OCI-LY7 (cell line): ENCODE results near the gene FKBP15. TPM values are rescaled to one million over a fixed set of nuclear protein-coding genes. Genes with fewer than 3 reads are reported as not detected.
"Not testable (repeated sequence)": the region's sequence is repeated elsewhere in the genome, so short reads cannot be mapped to it uniquely, and the experiment has no call there.

Experiments used
- BruUV-seq: library from RNA; stranded (reverse); fragments of 400-500 nt; replicated peaks from 2 replicates; lab custom pipeline; 2021; lab: Mats Ljungman, UMichigan
- CTCF ChIA-PET: fragments of 300-600 bp; sonication (Branson Sonifier 250); formaldehyde crosslinking; loops from one replicate; lab custom pipeline; 2022; ENCODE audit warnings: antibody characterized with exemption; ENCODE audit not compliant: unreplicated experiment; lab: Charles Lee
- POLR2A ChIA-PET: fragments of 300-600 bp; sonication (Branson Sonifier 250); formaldehyde crosslinking; loops from one replicate; lab custom pipeline; 2022; ENCODE audit warnings: antibody characterized with exemption; lab: Charles Lee
- DNase-seq: peaks from one replicate; pipeline ENCODE4 v3.0.0-alpha.2; 2015; ENCODE audit warnings: low spot score
- H2AFZ ChIP-seq: fragments of 200-600 bp; sonication (generic), shearing (Covaris generic); 2 replicates; pipeline ENCODE4 v1.6.1; 2014; ENCODE audit warnings: mild to moderate bottlenecking, antibody characterized with exemption, low read length, moderate library complexity
- H3K27ac ChIP-seq: fragments of 200-600 bp; sonication (generic); 2 replicates; pipeline ENCODE4 v1.5.1; 2014; ENCODE audit warnings: mixed run types, low read depth, mild to moderate bottlenecking, moderate library complexity, low read length, inconsistent platforms; ENCODE audit not compliant: poor library complexity, severe bottlenecking
- H3K36me3 ChIP-seq: fragments of 200-600 bp; sonication (generic); 2 replicates; pipeline ENCODE4 v1.6.1; 2014; ENCODE audit warnings: mild to moderate bottlenecking, antibody characterized with exemption, low read length, moderate library complexity, mixed read lengths; ENCODE audit not compliant: insufficient read depth
- H3K4me1 ChIP-seq: fragments of 200-600 bp; sonication (generic); 2 replicates; pipeline ENCODE4 v1.5.1; 2014; ENCODE audit warnings: mild to moderate bottlenecking, low read length; ENCODE audit not compliant: insufficient read depth, poor library complexity, severe bottlenecking
- H3K4me2 ChIP-seq: fragments of 200-600 bp; sonication (generic); 2 replicates; pipeline ENCODE4 v1.6.1; 2014; ENCODE audit warnings: mild to moderate bottlenecking, low read length
- H3K4me3 ChIP-seq: fragments of 200-600 bp; sonication (generic); 2 replicates; pipeline ENCODE4 v1.5.1; 2014; ENCODE audit warnings: mild to moderate bottlenecking, low read depth, low read length; ENCODE audit not compliant: poor library complexity, severe bottlenecking
- H3K79me2 ChIP-seq: fragments of 200-600 bp; sonication (generic); 2 replicates; pipeline ENCODE4 v1.6.1; 2016; ENCODE audit warnings: low read depth, mild to moderate bottlenecking, low read length, moderate library complexity, mixed read lengths; ENCODE audit not compliant: insufficient read depth
- H3K9me2 ChIP-seq: fragments of 200-600 bp; sonication (generic); 2 replicates; pipeline ENCODE4 v1.6.1; 2016; ENCODE audit warnings: mild to moderate bottlenecking, low read length, mixed read lengths; ENCODE audit not compliant: insufficient read depth
- H3K9me3 ChIP-seq: fragments of 200-600 bp; sonication (generic); 2 replicates; pipeline ENCODE4 v1.6.1; 2014; ENCODE audit warnings: mild to moderate bottlenecking, mixed run types, low read length, mixed read lengths
- H4K20me1 ChIP-seq: fragments of 200-600 bp; sonication (generic); 2 replicates; pipeline ENCODE4 v1.6.1; 2014; ENCODE audit warnings: mild to moderate bottlenecking, antibody characterized with exemption, low read length, moderate library complexity, mixed read lengths; ENCODE audit not compliant: insufficient read depth
- EZH2phosphoT487 ChIP-seq: fragments of 200-600 bp; sonication (generic); IDR thresholded peaks from 2 replicates; pipeline ENCODE4 v1.6.1; 2018; ENCODE audit warnings: low read depth, borderline replicate concordance, mild to moderate bottlenecking, mixed run types, antibody characterized with exemption, low read length, moderate library complexity, mixed read lengths
- intact Hi-C: fragments of 100-400 bp; cut with micrococcal nuclease; formaldehyde crosslinking; loops from one replicate; pipeline ENCODE4 v1.10.0; 2022; ENCODE audit not compliant: unreplicated experiment
- total RNA-seq, 2 experiments: library from RNA; depleted of rRNA in 1 of 2; stranded (reverse); fragments of >200 nt in 1 of 2; shearing (Covaris generic) in 1 of 2; gene quantifications; 2 replicates each; pipeline ENCODE4 v1.2.3, GENCODE V29; 2014 to 2022
- TF ChIP-seq, protein P1 (sequence below): fragments of 200-600 bp; sonication (generic); conservative IDR thresholded peaks from 2 replicates; pipeline ENCODE4 v1.5.1; 2014; ENCODE audit warnings: mild to moderate bottlenecking, antibody characterized with exemption, low read length, moderate library complexity, mixed read lengths

The FKBP15 gene
- total RNA-seq, 2 experiments from 2014 or later, result 39.9 to 58.0 TPM

DNA sequence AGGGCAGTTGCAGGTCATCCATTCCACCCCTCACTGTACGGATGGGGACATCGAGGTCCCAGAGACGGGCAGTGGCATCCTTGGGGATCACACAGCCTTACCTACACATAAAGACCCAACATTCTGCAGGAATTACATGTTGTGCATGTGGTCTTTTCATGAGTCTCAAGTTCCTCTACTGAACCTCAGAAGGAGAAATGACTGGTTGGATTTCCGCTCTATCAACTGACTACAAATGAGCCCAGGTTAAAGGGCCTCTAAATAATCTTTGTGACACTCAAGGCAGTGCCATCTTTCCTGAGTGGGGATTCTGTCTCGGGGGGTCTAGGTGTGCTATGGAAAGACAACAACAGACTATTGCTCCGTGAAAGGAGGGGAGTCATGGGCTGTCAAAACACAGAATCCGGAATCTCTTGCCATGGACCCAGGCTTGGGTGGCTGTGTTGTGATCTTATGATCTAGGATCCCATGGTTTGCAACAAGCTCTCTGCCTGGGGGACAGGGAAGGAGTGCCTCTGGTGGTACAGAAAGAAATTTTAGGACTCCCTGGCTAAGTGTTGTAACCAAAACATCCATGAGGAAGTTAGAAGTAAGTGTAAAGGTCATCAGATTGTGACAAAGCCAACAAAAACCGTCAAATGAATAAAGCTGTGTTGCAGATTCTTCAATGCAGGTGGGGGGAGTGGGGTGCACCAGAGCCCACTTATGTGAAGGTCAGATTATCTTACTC is 72.1 kb downstream of the FKBP15 start:
- no peak overlapping the region for H3K4me2 ChIP-seq
- CTCF ChIA-PET, result no interaction called here
- no peak overlapping the region for H3K4me3 ChIP-seq

DNA sequence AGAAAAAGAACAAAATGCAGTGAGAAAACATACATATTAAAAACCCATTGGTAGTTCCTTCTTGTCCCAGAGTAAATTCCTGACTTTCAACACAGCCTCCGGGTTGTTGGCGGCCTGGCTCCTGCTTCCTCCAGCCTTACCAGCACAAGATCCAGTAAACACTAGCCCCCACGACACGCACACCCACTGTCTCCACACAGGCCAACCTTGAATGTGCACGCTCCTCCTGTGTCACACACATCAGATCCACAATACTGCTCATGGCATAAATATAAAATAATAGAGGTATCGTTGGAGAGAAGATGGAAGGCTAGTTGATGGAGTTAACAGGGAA is 72.7 kb downstream of the FKBP15 start:
- no peak overlapping the region for H3K27ac ChIP-seq
- H3K36me3 ChIP-seq, result no peaks in the 10 kb centered on the region
- CTCF ChIA-PET, result no interaction called here
- H3K79me2 ChIP-seq, result no peaks in the 10 kb centered on the region
- H3K4me3 ChIP-seq, result no peak overlapping the region
- TF ChIP-seq EZH2phosphoT487, result no peak
- TF ChIP-seq, protein P1, sequence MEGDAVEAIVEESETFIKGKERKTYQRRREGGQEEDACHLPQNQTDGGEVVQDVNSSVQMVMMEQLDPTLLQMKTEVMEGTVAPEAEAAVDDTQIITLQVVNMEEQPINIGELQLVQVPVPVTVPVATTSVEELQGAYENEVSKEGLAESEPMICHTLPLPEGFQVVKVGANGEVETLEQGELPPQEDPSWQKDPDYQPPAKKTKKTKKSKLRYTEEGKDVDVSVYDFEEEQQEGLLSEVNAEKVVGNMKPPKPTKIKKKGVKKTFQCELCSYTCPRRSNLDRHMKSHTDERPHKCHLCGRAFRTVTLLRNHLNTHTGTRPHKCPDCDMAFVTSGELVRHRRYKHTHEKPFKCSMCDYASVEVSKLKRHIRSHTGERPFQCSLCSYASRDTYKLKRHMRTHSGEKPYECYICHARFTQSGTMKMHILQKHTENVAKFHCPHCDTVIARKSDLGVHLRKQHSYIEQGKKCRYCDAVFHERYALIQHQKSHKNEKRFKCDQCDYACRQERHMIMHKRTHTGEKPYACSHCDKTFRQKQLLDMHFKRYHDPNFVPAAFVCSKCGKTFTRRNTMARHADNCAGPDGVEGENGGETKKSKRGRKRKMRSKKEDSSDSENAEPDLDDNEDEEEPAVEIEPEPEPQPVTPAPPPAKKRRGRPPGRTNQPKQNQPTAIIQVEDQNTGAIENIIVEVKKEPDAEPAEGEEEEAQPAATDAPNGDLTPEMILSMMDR, result no peak
- intact Hi-C loops, result no loop called here
- no peaks in the 10 kb centered on the region for H4K20me1 ChIP-seq
- no peak overlapping the region for H3K4me2 ChIP-seq
- no TSS peak for BruUV-seq
- H3K4me1 ChIP-seq, result peaks cover 6% of the 10 kb centered on the region
- no peaks in the 10 kb centered on the region for H3K9me3 ChIP-seq
- no peak for DNase-seq
- H3K9me2 ChIP-seq, result no peaks in the 10 kb centered on the region
- POLR2A ChIA-PET, result no interaction called here
- no peak overlapping the region for H2AFZ ChIP-seq

More for the DNA sequence above, 72.1 kb downstream of the FKBP15 start:
- H2AFZ ChIP-seq, result no peak overlapping the region
- no peaks in the 10 kb centered on the region for H4K20me1 ChIP-seq
- H3K4me1 ChIP-seq, result peaks cover 6% of the 10 kb centered on the region
- no TSS peak for BruUV-seq
- H3K36me3 ChIP-seq, result no peaks in the 10 kb centered on the region
- H3K9me2 ChIP-seq, result no peaks in the 10 kb centered on the region
- no peaks in the 10 kb centered on the region for H3K9me3 ChIP-seq
- intact Hi-C loops, result no loop called here
- TF ChIP-seq, protein P1, result no peak
- TF ChIP-seq EZH2phosphoT487, result no peak
- POLR2A ChIA-PET, result no interaction called here
- H3K27ac ChIP-seq, result no peak overlapping the region
- H3K79me2 ChIP-seq, result no peaks in the 10 kb centered on the region
- DNase-seq, result no peak

DNA sequence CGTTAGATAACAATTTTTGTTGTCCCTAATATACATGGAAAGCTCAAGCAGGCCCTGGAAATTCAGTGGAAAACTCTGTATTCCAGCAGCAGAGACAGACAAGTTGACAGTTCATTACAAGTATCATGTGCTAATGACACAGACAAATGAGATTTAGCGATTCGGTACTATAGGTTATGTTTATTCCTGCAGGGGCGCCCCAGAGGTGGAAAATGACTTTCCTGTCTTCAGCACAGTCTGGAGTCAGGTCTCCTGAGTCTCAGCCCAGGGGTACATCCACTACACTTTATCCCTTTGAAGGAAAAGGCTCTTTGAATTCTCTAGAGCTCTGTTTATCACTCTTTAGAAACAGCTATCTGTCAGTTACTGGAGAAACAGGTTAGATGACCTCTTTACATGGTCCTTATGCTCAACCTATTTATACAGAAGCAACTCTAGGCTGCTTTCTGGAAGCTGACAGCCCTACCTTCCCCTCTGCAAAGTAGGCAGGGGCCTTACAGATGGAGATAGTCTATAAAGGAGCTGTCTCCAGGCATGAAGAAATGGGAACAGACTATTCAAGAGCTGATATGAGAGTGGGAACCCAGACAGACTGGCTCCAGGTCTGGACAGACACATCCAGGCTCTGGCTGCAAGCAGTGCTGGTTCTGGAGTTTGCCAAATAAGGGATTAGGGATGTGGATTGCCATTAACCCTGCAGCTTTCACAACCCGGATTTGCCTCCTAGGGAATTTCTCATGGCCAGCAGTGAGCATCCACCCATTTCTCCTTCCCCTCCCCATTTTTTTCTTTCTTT is 77.4 kb downstream of the FKBP15 start:
- Histone ChIP-seq H4K20me1 (no peaks in the 10 kb centered on the region), H3K9me3 (no peaks in the 10 kb centered on the region), H3K4me3 (no peak overlapping the region), H3K4me2 (no peak overlapping the region), H2AFZ (no peak overlapping the region), H3K27ac (no peak overlapping the region), H3K36me3 (no peaks in the 10 kb centered on the region), H3K9me2 (no peaks in the 10 kb centered on the region), H3K79me2 (no peaks in the 10 kb centered on the region), H3K4me1 (no peaks in the 10 kb centered on the region)
- ChIA-PET CTCF (no interaction called here), POLR2A (no interaction called here)
- no peak for DNase-seq
- TF ChIP-seq EZH2phosphoT487, result no peak
- TF ChIP-seq, protein P1, result no peak
- intact Hi-C loops, result no loop called here
- no TSS peak for BruUV-seq

DNA sequence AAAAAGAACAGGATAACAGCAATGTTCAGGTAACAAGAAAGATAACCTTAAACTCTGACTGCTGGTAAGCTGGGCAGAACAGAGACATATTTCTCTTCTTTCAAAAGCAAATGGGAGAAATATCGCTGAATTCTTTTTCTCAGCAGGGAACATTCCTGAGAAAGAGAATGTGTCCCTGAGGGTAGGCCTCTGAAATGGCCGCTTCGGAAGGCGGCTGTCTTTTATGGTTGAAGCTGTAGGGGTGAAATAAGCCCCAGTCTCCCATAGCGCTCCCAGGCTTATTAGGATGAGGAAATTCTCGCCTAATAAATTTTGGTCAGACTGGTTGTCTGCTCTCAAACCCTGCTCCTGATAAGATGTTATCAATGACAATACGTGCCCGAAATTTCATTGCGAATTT is 80.2 kb downstream of the FKBP15 start:
- H3K9me2 ChIP-seq, H4K20me1 ChIP-seq, CTCF ChIA-PET: not testable (repeated sequence)

More for the DNA sequence above, 80.2 kb downstream of the FKBP15 start:
- DNase-seq, H3K4me2 ChIP-seq, H2AFZ ChIP-seq, H3K9me3 ChIP-seq, H3K4me1 ChIP-seq, BruUV-seq, H3K79me2 ChIP-seq, H3K27ac ChIP-seq, POLR2A ChIA-PET, H3K4me3 ChIP-seq, H3K36me3 ChIP-seq, intact Hi-C loops: not testable (repeated sequence)
